HCT116 (cell line): ENCODE data around the gene PRELID1. TPM values are rescaled to one million over a fixed set of nuclear protein-coding genes. Genes with fewer than 3 reads are reported as not detected.

Source experiments
- ATAC-seq: fragments of 200-7000 bp; cut with Tn5 transposase; 2 replicates; pipeline ENCODE4 v1.9.1; 2020; ENCODE audit warnings: mild to moderate bottlenecking, moderate library complexity
- BruUV-seq: library from RNA; stranded (reverse); fragments of 400-500 nt; replicated peaks from 2 replicates; lab custom pipeline; 2021; lab: Mats Ljungman, UMichigan
- CTCF ChIA-PET: fragments of 300-600 bp; sonication (Branson Sonifier 250); formaldehyde crosslinking; loops from one replicate; lab custom pipeline; 2021; ENCODE audit warnings: antibody characterized with exemption; lab: Charles Lee
- POLR2A ChIA-PET: fragments of 300-600, 350-600 bp; sonication (Branson Sonifier 250); formaldehyde crosslinking; loops from one replicate; lab custom pipeline; 2021; ENCODE audit warnings: antibody characterized with exemption; lab: Charles Lee
- RAD21 ChIA-PET, 2 experiments: fragments of 300-600 bp; sonication (Branson Sonifier 250); formaldehyde crosslinking; loops; one replicate each; lab custom pipeline; 2023; ENCODE audit warnings: low total read pairs in 2 of 2; ENCODE audit not compliant: uncharacterized antibody in 2 of 2, unreplicated experiment in 2 of 2, low non-redundant PET in 1 of 2; lab: Charles Lee
- DNase-seq: peaks from one replicate; pipeline ENCODE4 v3.0.0-alpha.2; 2010; ENCODE audit warnings: low read depth, low spot score
- H2AFZ ChIP-seq: fragments of 200-600 bp; shearing (Covaris generic), sonication (generic); 2 replicates; pipeline ENCODE4 v1.6.1; 2017; ENCODE audit warnings: low read depth, mixed run types, mixed read lengths, antibody characterized with exemption, low read length; ENCODE audit not compliant: poor library complexity, severe bottlenecking
- H3K27ac ChIP-seq: 2 replicates; pipeline ENCODE4 v1.5.1; 2012; ENCODE audit warnings: low read depth, low read length
- H3K27me3 ChIP-seq: fragments of 200-600 bp; sonication (generic); 2 replicates; pipeline ENCODE4 v1.6.1; 2016; ENCODE audit warnings: mixed run types, low read length, mixed read lengths; ENCODE audit not compliant: insufficient read depth
- H3K36me3 ChIP-seq, 2 experiments: fragments of 200-500 bp in 1 of 2; fragments of 200-600 bp in 1 of 2; sonication (Bioruptor generic) in 1 of 2; sonication (generic) in 1 of 2; 2 replicates each; pipeline versions ENCODE4 v1.5.1 to v1.6.1; 2014 to 2016; ENCODE audit warnings: low read length in 2 of 2, inconsistent platforms in 1 of 2, mixed read lengths in 1 of 2, mixed run types in 1 of 2; ENCODE audit not compliant: insufficient read depth in 2 of 2, control insufficient read depth in 1 of 2
- H3K4me1 ChIP-seq, 2 experiments: fragments of 200-600 bp in 1 of 2; sonication (generic) in 1 of 2; 2 replicates each; pipeline versions ENCODE4 v1.5.1 to v1.6.1; 2012 to 2017; ENCODE audit warnings: low read length in 2 of 2, inconsistent platforms in 1 of 2, mild to moderate bottlenecking in 1 of 2, mixed read lengths in 1 of 2, mixed run types in 1 of 2, moderate library complexity in 1 of 2; ENCODE audit not compliant: insufficient read depth in 2 of 2, control insufficient read depth in 1 of 2
- H3K4me2 ChIP-seq: fragments of 200-600 bp; sonication (generic); 2 replicates; pipeline ENCODE4 v1.6.1; 2017; ENCODE audit warnings: mixed run types, low read length, mixed read lengths
- H3K4me3 ChIP-seq, 2 experiments: fragments of 200-600 bp in 1 of 2; sonication (generic) in 1 of 2; replicated peaks in 1 of 2; 2 replicates each; pipeline ENCODE4 v1.5.1; 2011 to 2016; ENCODE audit warnings: low read length in 2 of 2, control low read depth in 1 of 2, low read depth in 1 of 2, mild to moderate bottlenecking in 1 of 2, mixed read lengths in 1 of 2, mixed run types in 1 of 2
- H3K79me2 ChIP-seq: fragments of 200-600 bp; sonication (generic); 2 replicates; pipeline ENCODE4 v1.6.1; 2017; ENCODE audit warnings: mild to moderate bottlenecking, mixed run types, low read length, moderate library complexity, mixed read lengths; ENCODE audit not compliant: insufficient read depth
- H3K9ac ChIP-seq: fragments of 200-600 bp; sonication (generic); 2 replicates; pipeline ENCODE4 v1.6.1; 2016; ENCODE audit warnings: low read length, mixed read lengths
- H3K9me2 ChIP-seq: fragments of 200-600 bp; sonication (generic), shearing (Covaris generic); 2 replicates; pipeline ENCODE4 v1.6.1; 2017; ENCODE audit warnings: mixed run types, mild to moderate bottlenecking, moderate library complexity; ENCODE audit not compliant: insufficient read depth
- H3K9me3 ChIP-seq, 2 experiments: fragments of 200-500 bp in 1 of 2; fragments of 200-600 bp in 1 of 2; sonication (Bioruptor generic) in 1 of 2; sonication (generic) in 1 of 2; 2 replicates each; pipeline ENCODE4 v1.6.1; 2014 to 2017; ENCODE audit warnings: low read length in 2 of 2, mixed read lengths in 2 of 2, inconsistent platforms in 1 of 2, low read depth in 1 of 2, mild to moderate bottlenecking in 1 of 2, mixed run types in 1 of 2, moderate library complexity in 1 of 2; ENCODE audit not compliant: control insufficient read depth in 1 of 2, insufficient read depth in 1 of 2
- H4K20me1 ChIP-seq: fragments of 200-600 bp; sonication (generic), shearing (Covaris generic); 2 replicates; pipeline ENCODE4 v1.6.1; 2017; ENCODE audit warnings: mixed run types, mild to moderate bottlenecking, moderate library complexity; ENCODE audit not compliant: insufficient read depth
- CEBPB ChIP-seq: IDR thresholded peaks from 2 replicates; pipeline ENCODE4 v1.6.1; 2012; ENCODE audit warnings: low read depth
- ELF1 ChIP-seq: IDR thresholded peaks from 2 replicates; pipeline ENCODE4 v1.6.1; 2012; ENCODE audit warnings: low read depth, borderline replicate concordance
- EZH2 ChIP-seq: fragments of 200-600 bp; sonication (generic); IDR thresholded peaks from 2 replicates; pipeline ENCODE4 v1.6.1; 2017; ENCODE audit warnings: antibody characterized with exemption, mixed run types
- FOSL1 ChIP-seq: IDR thresholded peaks from 2 replicates; pipeline ENCODE4 v1.6.1; 2012; ENCODE audit warnings: low read depth
- JUND ChIP-seq: IDR thresholded peaks from 2 replicates; pipeline ENCODE4 v1.6.1; 2012
- POLR2A ChIP-seq: IDR thresholded peaks from 2 replicates; pipeline ENCODE4 v1.7.0; 2011; ENCODE audit warnings: borderline replicate concordance; ENCODE audit not compliant: insufficient read depth, insufficient read length; ENCODE audit errors: extremely low read depth
- POLR2AphosphoS5 ChIP-seq: IDR thresholded peaks from 2 replicates; pipeline ENCODE4 v1.6.1; 2011; ENCODE audit warnings: mild to moderate bottlenecking, low read depth, low read length, moderate library complexity
- SP1 ChIP-seq: IDR thresholded peaks from 2 replicates; pipeline ENCODE4 v1.6.1; 2012; ENCODE audit warnings: low read depth
- TCF7L2 ChIP-seq: IDR thresholded peaks from 2 replicates; pipeline ENCODE4 v1.7.0; 2011; ENCODE audit warnings: borderline replicate concordance, inconsistent platforms; ENCODE audit not compliant: insufficient read depth, insufficient read length; ENCODE audit errors: extremely low read depth
- YY1 ChIP-seq: IDR thresholded peaks from 2 replicates; pipeline ENCODE4 v1.6.1; 2011; ENCODE audit warnings: low read length, low read depth, moderate library complexity, mild to moderate bottlenecking; ENCODE audit not compliant: insufficient replicate concordance; ENCODE audit errors: extremely low read depth
- ZFX ChIP-seq: fragments of 450-650 bp; IDR thresholded peaks from 2 replicates; pipeline ENCODE4 v1.6.1; 2017
- intact Hi-C: fragments of 100-400 bp; cut with micrococcal nuclease; formaldehyde crosslinking; loops from 2 replicates; pipeline ENCODE4 v1.10.0; 2022
- total RNA-seq: library from RNA; stranded (reverse); gene quantifications from one replicate; pipeline ENCODE4 v1.2.1, GENCODE V29; 2021; ENCODE audit not compliant: unreplicated experiment

The PRELID1 gene
- total RNA-seq, 1 experiment from 2014 or later: 223 TPM

DNA sequence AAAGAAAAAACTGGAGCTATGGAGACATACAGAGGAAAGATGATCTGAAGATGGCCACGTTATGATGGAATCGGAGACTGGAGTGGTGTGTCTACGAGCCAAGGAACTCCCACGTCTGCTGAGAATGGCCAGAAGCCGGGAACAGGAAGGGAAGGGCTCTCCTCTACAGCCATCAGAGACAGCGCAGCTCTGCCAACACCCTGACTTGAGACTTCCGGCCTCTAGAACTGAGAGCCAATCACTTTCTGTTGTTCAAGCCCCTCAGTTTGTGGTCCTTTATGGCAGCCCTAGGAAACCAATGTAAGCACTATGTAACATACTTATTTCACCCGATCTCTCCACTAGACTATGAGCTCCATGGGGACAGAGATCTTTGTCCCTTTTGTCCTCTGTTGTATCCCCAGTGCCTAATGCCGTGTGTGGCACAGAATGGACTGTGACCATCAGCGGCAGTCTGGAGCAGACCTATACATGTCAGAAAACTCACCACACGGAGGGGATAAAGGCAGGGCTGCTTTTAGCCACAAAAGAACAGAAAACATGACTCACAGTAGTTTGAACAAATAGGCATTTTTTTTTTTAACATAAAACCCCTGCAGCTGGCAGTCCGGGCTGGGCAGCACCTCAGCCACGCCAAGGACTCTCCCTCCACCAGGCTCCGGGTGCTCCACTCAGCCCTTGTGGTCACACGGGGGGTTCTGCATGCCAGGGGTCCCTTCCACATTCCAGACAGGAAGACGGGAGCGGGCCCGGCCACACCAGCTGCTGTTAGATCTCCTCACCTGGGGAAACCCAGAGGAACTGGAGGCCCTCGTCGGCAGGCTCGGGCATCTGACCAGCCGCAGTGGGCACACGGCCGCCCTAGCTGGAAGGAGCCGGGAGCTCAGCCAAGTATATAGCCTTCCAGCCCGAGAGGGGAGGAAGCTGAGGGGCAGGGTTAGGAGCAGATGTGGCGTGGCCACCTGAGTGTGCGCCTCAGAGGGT is 24.2 kb downstream of the PRELID1 start (continued):
- TF ChIP-seq CEBPB: no peak
- TF ChIP-seq YY1: no peak
- TF ChIP-seq ELF1: no peak
- no peak for TF ChIP-seq SP1

DNA sequence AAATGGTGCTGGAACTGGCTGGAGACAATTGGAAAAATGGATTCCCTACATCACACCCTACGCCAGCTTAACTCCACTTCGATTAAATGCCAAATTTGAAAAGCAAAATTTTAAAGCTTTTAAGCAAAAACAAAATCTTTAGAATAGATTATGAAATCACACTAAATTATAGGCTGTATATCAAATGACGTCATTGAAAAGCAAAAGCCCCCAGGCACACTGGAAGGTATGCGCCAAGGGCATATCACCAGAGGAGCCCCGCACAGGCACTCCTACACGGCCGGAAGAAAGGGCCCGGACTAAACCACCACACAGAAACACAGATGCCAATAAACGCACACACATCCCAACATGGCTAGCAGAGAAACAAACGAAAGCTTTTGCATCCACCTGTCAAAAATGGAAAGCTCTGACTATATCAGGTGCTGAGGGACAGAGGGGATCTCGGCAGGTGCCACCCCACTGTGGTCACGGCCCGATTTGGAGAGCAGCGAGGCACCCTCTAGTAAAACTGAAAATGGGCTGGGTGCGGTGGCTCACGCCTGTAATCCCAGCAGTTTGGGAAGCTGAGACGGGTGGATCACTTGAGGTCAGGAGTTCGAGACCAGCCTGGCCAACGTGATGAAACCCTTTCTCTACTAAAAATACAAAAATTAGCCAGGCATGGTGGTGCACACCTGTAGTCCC is 25.1 kb downstream of the PRELID1 start:
- H3K36me3 ChIP-seq: peaks cover 0 to 7% of the 10 kb centered on the region in 2 experiments; a peak in 2 of 4 replicates
- no TSS peak for BruUV-seq
- intact Hi-C loops: no loop called here
- no peaks in the 10 kb centered on the region for H3K27me3 ChIP-seq
- DNase-seq (no peak), ATAC-seq (no peak)
- no peak overlapping the region for H2AFZ ChIP-seq
- H3K9ac ChIP-seq: no peak overlapping the region
- peaks cover 7 to 11% of the 10 kb centered on the region in 2 experiments; a peak in 3 of 4 replicates for H3K4me1 ChIP-seq
- CTCF ChIA-PET: no interaction called here
- no peak overlapping the region for H3K27ac ChIP-seq
- no peaks in the 10 kb centered on the region for H3K79me2 ChIP-seq
- no peaks in the 10 kb centered on the region for H4K20me1 ChIP-seq
- H3K9me2 ChIP-seq: no peaks in the 10 kb centered on the region
- no peak for TF ChIP-seq FOSL1
- no peak for TF ChIP-seq ZFX
- TF ChIP-seq POLR2AphosphoS5: no peak
- TF ChIP-seq TCF7L2: no peak
- no peak for TF ChIP-seq JUND
- TF ChIP-seq EZH2: no peak
- no peak for TF ChIP-seq POLR2A
- TF ChIP-seq, all 23 proteins: peak for 0
- H3K9me3 ChIP-seq: no peaks in the 10 kb centered on the region
- H3K4me3 ChIP-seq: no peak overlapping the region
- H3K4me2 ChIP-seq: no peak overlapping the region
- ChIA-PET POLR2A (interaction anchor here (1.0 kb wide), 1 partner anchor 169 kb away, joined by 3 read pairs; the partner anchor contains the start of gene PDLIM7), RAD21 (no interaction called here)
